Measurements from ENCODE around the gene CFAP46.

DNA sequence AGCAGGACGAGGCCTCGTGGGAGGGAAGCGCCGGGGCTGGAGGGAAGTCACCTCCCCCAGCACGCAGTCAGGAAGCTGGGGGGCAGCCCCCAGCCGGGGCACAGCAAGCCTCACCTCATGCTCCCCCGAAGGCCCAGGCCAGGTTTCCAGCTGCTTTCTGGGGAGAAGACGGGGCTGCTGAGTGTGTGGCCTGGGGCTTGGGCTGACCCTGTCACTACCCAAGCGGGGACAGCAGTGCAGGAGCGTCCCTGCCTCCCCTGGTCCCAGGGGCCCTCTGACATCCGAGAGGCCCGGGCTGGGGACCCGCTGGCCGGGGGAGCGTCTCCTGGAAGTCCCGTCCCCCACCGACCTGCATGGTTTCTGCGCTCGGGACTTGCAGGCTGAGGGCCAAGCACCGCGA is 136.8 kb downstream of the CFAP46 start:
- TF ChIP-seq, protein P1, sequence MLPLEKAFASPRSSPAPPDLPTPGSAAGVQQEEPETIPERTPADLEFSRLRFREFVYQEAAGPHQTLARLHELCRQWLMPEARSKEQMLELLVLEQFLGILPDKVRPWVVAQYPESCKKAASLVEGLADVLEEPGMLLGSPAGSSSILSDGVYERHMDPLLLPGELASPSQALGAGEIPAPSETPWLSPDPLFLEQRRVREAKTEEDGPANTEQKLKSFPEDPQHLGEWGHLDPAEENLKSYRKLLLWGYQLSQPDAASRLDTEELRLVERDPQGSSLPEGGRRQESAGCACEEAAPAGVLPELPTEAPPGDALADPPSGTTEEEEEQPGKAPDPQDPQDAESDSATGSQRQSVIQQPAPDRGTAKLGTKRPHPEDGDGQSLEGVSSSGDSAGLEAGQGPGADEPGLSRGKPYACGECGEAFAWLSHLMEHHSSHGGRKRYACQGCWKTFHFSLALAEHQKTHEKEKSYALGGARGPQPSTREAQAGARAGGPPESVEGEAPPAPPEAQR (CRISPR knock-in tag; IDR thresholded peaks at IDR 0.05), result no peak
- no peak for TF ChIP-seq NFYB (CRISPR knock-in tag; conservative IDR thresholded peaks at IDR 0.05; ENCODE audit: low read depth)
- TF ChIP-seq, protein P2, sequence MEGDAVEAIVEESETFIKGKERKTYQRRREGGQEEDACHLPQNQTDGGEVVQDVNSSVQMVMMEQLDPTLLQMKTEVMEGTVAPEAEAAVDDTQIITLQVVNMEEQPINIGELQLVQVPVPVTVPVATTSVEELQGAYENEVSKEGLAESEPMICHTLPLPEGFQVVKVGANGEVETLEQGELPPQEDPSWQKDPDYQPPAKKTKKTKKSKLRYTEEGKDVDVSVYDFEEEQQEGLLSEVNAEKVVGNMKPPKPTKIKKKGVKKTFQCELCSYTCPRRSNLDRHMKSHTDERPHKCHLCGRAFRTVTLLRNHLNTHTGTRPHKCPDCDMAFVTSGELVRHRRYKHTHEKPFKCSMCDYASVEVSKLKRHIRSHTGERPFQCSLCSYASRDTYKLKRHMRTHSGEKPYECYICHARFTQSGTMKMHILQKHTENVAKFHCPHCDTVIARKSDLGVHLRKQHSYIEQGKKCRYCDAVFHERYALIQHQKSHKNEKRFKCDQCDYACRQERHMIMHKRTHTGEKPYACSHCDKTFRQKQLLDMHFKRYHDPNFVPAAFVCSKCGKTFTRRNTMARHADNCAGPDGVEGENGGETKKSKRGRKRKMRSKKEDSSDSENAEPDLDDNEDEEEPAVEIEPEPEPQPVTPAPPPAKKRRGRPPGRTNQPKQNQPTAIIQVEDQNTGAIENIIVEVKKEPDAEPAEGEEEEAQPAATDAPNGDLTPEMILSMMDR (IDR thresholded peaks at IDR 0.05), result no peak
- no peak for TF ChIP-seq USF2 (CRISPR knock-in tag; IDR thresholded peaks at IDR 0.05)
- TF ChIP-seq FOXJ3 (CRISPR knock-in tag; IDR thresholded peaks at IDR 0.05; ENCODE audit: borderline replicate concordance), result no peak
- no peak for TF ChIP-seq ZBTB21 (CRISPR knock-in tag; IDR thresholded peaks at IDR 0.05; ENCODE audit: borderline replicate concordance)
- TF ChIP-seq, protein P3, sequence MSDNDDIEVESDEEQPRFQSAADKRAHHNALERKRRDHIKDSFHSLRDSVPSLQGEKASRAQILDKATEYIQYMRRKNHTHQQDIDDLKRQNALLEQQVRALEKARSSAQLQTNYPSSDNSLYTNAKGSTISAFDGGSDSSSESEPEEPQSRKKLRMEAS (CRISPR knock-in tag; IDR thresholded peaks at IDR 0.05), result no peak
- TF ChIP-seq SP1 (CRISPR knock-in tag; conservative IDR thresholded peaks at IDR 0.05), result no peak
- no peak for TF ChIP-seq CBFB (CRISPR knock-in tag; IDR thresholded peaks at IDR 0.05; ENCODE audit: low read depth)
- TF ChIP-seq, protein P4, sequence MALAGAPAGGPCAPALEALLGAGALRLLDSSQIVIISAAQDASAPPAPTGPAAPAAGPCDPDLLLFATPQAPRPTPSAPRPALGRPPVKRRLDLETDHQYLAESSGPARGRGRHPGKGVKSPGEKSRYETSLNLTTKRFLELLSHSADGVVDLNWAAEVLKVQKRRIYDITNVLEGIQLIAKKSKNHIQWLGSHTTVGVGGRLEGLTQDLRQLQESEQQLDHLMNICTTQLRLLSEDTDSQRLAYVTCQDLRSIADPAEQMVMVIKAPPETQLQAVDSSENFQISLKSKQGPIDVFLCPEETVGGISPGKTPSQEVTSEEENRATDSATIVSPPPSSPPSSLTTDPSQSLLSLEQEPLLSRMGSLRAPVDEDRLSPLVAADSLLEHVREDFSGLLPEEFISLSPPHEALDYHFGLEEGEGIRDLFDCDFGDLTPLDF (CRISPR knock-in tag; IDR thresholded peaks at IDR 0.05), result no peak
- no peak for TF ChIP-seq TP53 (CRISPR knock-in tag; IDR thresholded peaks at IDR 0.05)
- no peak for TF ChIP-seq NFE2L1 (CRISPR knock-in tag; IDR thresholded peaks at IDR 0.05)
- TF ChIP-seq, protein P5, sequence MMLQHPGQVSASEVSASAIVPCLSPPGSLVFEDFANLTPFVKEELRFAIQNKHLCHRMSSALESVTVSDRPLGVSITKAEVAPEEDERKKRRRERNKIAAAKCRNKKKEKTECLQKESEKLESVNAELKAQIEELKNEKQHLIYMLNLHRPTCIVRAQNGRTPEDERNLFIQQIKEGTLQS (CRISPR knock-in tag; conservative IDR thresholded peaks at IDR 0.05), result no peak
- no peak for TF ChIP-seq IRF2 (CRISPR knock-in tag; IDR thresholded peaks at IDR 0.05; ENCODE audit: borderline replicate concordance, low read depth)
